HEK293 (cell line): ENCODE data around the gene RNU1-2.

Experiments used
- REPIN1 ChIP-seq: fragments of 450-650 bp; formaldehyde crosslinking; IDR thresholded peaks from 2 replicates; pipeline ENCODE4 v1.5.1; 2017; ENCODE audit warnings: missing biosample characterization, missing genetic modification characterization, low read depth
- SP2 ChIP-seq: fragments of 450-650 bp; formaldehyde crosslinking; IDR thresholded peaks from 2 replicates; pipeline ENCODE4 v1.5.1; 2016; ENCODE audit warnings: missing biosample characterization, missing genetic modification characterization
- ZFP37 ChIP-seq: fragments of 450-650 bp; formaldehyde crosslinking; IDR thresholded peaks from 2 replicates; pipeline ENCODE4 v1.5.1; 2016; ENCODE audit warnings: missing biosample characterization, missing genetic modification characterization
- ZNF157 ChIP-seq: fragments of 450-650 bp; formaldehyde crosslinking; IDR thresholded peaks from 2 replicates; pipeline ENCODE4 v1.5.1; 2016; ENCODE audit warnings: missing biosample characterization, missing genetic modification characterization
- ZNF174 ChIP-seq: fragments of 450-650 bp; formaldehyde crosslinking; IDR thresholded peaks from 2 replicates; pipeline ENCODE4 v1.5.0; 2017; ENCODE audit warnings: missing biosample characterization, mild to moderate bottlenecking, missing genetic modification characterization
- ZNF221 ChIP-seq: fragments of 450-650 bp; formaldehyde crosslinking; IDR thresholded peaks from 2 replicates; pipeline ENCODE4 v1.5.1; 2017; ENCODE audit warnings: missing biosample characterization, missing genetic modification characterization, borderline replicate concordance
- ZNF324 ChIP-seq: fragments of 450-650 bp; formaldehyde crosslinking; IDR thresholded peaks from 2 replicates; pipeline ENCODE4 v1.5.1; 2016; ENCODE audit warnings: missing biosample characterization, missing genetic modification characterization
- ZNF433 ChIP-seq: fragments of 450-650 bp; formaldehyde crosslinking; IDR thresholded peaks from 2 replicates; pipeline ENCODE4 v1.5.1; 2016; ENCODE audit warnings: missing biosample characterization, missing genetic modification characterization, low read depth
- ZNF549 ChIP-seq: fragments of 450-650 bp; IDR thresholded peaks from 2 replicates; pipeline ENCODE4 v1.5.1; 2018; ENCODE audit warnings: missing biosample characterization, missing genetic modification characterization, mild to moderate bottlenecking, inconsistent platforms, moderate library complexity
- ZNF600 ChIP-seq: fragments of 450-650 bp; formaldehyde crosslinking; IDR thresholded peaks from 2 replicates; pipeline ENCODE4 v1.5.1; 2016; ENCODE audit warnings: missing biosample characterization, missing genetic modification characterization
- ZNF623 ChIP-seq: fragments of 450-650 bp; formaldehyde crosslinking; IDR thresholded peaks from 2 replicates; pipeline ENCODE4 v1.5.1; 2016; ENCODE audit warnings: missing biosample characterization, missing genetic modification characterization
- ZNF626 ChIP-seq: fragments of 450-650 bp; sonication (Bioruptor Pico); formaldehyde crosslinking; IDR thresholded peaks from 2 replicates; pipeline ENCODE4 v1.5.1; 2018; ENCODE audit warnings: missing biosample characterization, missing genetic modification characterization, inconsistent platforms
- ZNF654 ChIP-seq: fragments of 450-650 bp; formaldehyde crosslinking; IDR thresholded peaks from 2 replicates; pipeline ENCODE4 v1.5.1; 2016; ENCODE audit warnings: low read depth, missing biosample characterization, missing genetic modification characterization
- ZNF792 ChIP-seq: fragments of 450-650 bp; formaldehyde crosslinking; IDR thresholded peaks from 2 replicates; pipeline ENCODE4 v1.5.1; 2016; ENCODE audit warnings: missing biosample characterization, missing genetic modification characterization
- TF ChIP-seq, protein P1 (sequence below): fragments of 450-650 bp; formaldehyde crosslinking; IDR thresholded peaks from 2 replicates; pipeline ENCODE4 v1.5.1; 2016; ENCODE audit warnings: missing biosample characterization, missing genetic modification characterization, borderline replicate concordance
- TF ChIP-seq, protein P2 (sequence below): fragments of 450-650 bp; formaldehyde crosslinking; conservative IDR thresholded peaks from 2 replicates; pipeline ENCODE4 v1.5.1; 2016; ENCODE audit warnings: low read depth, missing biosample characterization, missing genetic modification characterization
- TF ChIP-seq, protein P3 (sequence below): fragments of 450-650 bp; formaldehyde crosslinking; IDR thresholded peaks from 2 replicates; pipeline ENCODE4 v1.5.1; 2016; ENCODE audit warnings: missing biosample characterization, missing genetic modification characterization
- TF ChIP-seq, protein P4 (sequence below): fragments of 450-650 bp; IDR thresholded peaks from 2 replicates; pipeline ENCODE4 v1.5.1; 2018; ENCODE audit warnings: missing biosample characterization, mild to moderate bottlenecking, missing genetic modification characterization
- TF ChIP-seq, protein P5 (sequence below): fragments of 450-650 bp; formaldehyde crosslinking; IDR thresholded peaks from 2 replicates; pipeline ENCODE4 v1.5.1; 2016; ENCODE audit warnings: missing biosample characterization, missing genetic modification characterization
- TF ChIP-seq, protein P6 (sequence below): fragments of 450-650 bp; formaldehyde crosslinking; conservative IDR thresholded peaks from 2 replicates; pipeline ENCODE4 v1.5.1; 2016; ENCODE audit warnings: low read depth, missing biosample characterization, missing genetic modification characterization
- TF ChIP-seq, protein P7 (sequence below): fragments of 450-650 bp; formaldehyde crosslinking; IDR thresholded peaks from 2 replicates; pipeline ENCODE4 v1.5.1; 2016; ENCODE audit warnings: missing biosample characterization, missing genetic modification characterization
- TF ChIP-seq, protein P8 (sequence below): fragments of 450-650 bp; formaldehyde crosslinking; IDR thresholded peaks from 2 replicates; pipeline ENCODE4 v1.5.1; 2017; ENCODE audit warnings: missing biosample characterization, missing genetic modification characterization

RNU1-2 gene

DNA sequence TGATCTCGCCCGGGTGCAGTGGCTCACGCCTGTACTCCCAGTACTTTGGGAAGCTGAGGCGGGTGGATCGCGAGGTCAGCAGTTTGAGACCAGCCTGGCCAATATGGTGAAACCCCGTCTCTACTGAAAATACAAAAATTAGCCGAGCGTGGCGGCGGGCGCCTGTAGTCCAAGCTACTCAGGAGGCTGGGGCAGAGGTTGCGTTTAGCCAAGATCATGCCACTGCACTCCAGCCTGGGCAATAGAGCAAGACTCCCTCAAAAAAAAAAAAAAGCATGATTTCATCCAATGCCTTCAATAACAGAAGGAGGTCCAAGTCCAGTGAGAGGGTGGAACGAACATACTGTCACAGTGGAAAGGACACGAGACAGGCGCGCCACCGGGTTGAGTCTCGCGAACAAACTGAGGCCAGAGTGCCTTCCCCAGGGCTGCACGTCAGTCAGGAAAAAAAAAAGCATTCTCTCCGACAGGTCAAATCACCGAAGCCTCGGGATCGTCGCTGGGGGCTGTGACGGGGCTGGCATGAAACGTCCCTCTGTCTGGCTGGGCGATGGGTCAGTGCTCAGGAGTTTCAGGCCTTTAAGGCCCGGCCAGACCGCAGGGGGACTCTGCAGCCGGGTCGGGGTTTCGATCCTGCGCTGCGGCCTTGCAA, 17.5 kb downstream of the RNU1-2 start (continued):
- TF ChIP-seq, protein P1, sequence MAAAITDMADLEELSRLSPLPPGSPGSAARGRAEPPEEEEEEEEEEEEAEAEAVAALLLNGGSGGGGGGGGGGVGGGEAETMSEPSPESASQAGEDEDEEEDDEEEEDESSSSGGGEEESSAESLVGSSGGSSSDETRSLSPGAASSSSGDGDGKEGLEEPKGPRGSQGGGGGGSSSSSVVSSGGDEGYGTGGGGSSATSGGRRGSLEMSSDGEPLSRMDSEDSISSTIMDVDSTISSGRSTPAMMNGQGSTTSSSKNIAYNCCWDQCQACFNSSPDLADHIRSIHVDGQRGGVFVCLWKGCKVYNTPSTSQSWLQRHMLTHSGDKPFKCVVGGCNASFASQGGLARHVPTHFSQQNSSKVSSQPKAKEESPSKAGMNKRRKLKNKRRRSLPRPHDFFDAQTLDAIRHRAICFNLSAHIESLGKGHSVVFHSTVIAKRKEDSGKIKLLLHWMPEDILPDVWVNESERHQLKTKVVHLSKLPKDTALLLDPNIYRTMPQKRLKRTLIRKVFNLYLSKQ, result no peak
- peak; percentile 45; the same call in 1 of the 2 replicates for TF ChIP-seq ZNF600 (tag by site-specific recombination)
- TF ChIP-seq, protein P2, sequence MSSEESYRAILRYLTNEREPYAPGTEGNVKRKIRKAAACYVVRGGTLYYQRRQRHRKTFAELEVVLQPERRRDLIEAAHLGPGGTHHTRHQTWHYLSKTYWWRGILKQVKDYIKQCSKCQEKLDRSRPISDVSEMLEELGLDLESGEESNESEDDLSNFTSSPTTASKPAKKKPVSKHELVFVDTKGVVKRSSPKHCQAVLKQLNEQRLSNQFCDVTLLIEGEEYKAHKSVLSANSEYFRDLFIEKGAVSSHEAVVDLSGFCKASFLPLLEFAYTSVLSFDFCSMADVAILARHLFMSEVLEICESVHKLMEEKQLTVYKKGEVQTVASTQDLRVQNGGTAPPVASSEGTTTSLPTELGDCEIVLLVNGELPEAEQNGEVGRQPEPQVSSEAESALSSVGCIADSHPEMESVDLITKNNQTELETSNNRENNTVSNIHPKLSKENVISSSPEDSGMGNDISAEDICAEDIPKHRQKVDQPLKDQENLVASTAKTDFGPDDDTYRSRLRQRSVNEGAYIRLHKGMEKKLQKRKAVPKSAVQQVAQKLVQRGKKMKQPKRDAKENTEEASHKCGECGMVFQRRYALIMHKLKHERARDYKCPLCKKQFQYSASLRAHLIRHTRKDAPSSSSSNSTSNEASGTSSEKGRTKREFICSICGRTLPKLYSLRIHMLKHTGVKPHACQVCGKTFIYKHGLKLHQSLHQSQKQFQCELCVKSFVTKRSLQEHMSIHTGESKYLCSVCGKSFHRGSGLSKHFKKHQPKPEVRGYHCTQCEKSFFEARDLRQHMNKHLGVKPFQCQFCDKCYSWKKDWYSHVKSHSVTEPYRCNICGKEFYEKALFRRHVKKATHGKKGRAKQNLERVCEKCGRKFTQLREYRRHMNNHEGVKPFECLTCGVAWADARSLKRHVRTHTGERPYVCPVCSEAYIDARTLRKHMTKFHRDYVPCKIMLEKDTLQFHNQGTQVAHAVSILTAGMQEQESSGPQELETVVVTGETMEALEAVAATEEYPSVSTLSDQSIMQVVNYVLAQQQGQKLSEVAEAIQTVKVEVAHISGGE, result no peak
- TF ChIP-seq ZNF549 (tag by site-specific recombination), result no peak
- no peak for TF ChIP-seq ZNF174 (tag by site-specific recombination)
- TF ChIP-seq, protein P3, sequence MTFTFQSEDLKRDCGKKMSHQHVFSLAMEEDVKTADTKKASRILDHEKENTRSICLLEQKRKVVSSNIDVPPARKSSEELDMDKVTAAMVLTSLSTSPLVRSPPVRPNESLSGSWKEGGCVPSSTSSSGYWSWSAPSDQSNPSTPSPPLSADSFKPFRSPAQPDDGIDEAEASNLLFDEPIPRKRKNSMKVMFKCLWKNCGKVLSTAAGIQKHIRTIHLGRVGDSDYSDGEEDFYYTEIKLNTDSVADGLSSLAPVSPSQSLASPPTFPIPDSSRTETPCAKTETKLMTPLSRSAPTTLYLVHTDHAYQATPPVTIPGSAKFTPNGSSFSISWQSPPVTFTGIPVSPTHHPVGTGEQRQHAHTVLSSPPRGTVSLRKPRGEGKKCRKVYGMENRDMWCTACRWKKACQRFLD (tag by site-specific recombination), result no peak
- TF ChIP-seq ZNF221, result no peak
- TF ChIP-seq ZNF433 (tag by site-specific recombination), result no peak
- TF ChIP-seq ZNF157 (tag by site-specific recombination), result no peak
- no peak for TF ChIP-seq ZNF324
- TF ChIP-seq, protein P4, sequence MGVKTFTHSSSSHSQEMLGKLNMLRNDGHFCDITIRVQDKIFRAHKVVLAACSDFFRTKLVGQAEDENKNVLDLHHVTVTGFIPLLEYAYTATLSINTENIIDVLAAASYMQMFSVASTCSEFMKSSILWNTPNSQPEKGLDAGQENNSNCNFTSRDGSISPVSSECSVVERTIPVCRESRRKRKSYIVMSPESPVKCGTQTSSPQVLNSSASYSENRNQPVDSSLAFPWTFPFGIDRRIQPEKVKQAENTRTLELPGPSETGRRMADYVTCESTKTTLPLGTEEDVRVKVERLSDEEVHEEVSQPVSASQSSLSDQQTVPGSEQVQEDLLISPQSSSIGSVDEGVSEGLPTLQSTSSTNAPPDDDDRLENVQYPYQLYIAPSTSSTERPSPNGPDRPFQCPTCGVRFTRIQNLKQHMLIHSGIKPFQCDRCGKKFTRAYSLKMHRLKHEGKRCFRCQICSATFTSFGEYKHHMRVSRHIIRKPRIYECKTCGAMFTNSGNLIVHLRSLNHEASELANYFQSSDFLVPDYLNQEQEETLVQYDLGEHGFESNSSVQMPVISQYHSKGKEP (tag by site-specific recombination), result no peak
- TF ChIP-seq, protein P5, sequence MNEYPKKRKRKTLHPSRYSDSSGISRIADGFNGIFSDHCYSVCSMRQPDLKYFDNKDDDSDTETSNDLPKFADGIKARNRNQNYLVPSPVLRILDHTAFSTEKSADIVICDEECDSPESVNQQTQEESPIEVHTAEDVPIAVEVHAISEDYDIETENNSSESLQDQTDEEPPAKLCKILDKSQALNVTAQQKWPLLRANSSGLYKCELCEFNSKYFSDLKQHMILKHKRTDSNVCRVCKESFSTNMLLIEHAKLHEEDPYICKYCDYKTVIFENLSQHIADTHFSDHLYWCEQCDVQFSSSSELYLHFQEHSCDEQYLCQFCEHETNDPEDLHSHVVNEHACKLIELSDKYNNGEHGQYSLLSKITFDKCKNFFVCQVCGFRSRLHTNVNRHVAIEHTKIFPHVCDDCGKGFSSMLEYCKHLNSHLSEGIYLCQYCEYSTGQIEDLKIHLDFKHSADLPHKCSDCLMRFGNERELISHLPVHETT (tag by site-specific recombination), result no peak
- TF ChIP-seq, protein P6, sequence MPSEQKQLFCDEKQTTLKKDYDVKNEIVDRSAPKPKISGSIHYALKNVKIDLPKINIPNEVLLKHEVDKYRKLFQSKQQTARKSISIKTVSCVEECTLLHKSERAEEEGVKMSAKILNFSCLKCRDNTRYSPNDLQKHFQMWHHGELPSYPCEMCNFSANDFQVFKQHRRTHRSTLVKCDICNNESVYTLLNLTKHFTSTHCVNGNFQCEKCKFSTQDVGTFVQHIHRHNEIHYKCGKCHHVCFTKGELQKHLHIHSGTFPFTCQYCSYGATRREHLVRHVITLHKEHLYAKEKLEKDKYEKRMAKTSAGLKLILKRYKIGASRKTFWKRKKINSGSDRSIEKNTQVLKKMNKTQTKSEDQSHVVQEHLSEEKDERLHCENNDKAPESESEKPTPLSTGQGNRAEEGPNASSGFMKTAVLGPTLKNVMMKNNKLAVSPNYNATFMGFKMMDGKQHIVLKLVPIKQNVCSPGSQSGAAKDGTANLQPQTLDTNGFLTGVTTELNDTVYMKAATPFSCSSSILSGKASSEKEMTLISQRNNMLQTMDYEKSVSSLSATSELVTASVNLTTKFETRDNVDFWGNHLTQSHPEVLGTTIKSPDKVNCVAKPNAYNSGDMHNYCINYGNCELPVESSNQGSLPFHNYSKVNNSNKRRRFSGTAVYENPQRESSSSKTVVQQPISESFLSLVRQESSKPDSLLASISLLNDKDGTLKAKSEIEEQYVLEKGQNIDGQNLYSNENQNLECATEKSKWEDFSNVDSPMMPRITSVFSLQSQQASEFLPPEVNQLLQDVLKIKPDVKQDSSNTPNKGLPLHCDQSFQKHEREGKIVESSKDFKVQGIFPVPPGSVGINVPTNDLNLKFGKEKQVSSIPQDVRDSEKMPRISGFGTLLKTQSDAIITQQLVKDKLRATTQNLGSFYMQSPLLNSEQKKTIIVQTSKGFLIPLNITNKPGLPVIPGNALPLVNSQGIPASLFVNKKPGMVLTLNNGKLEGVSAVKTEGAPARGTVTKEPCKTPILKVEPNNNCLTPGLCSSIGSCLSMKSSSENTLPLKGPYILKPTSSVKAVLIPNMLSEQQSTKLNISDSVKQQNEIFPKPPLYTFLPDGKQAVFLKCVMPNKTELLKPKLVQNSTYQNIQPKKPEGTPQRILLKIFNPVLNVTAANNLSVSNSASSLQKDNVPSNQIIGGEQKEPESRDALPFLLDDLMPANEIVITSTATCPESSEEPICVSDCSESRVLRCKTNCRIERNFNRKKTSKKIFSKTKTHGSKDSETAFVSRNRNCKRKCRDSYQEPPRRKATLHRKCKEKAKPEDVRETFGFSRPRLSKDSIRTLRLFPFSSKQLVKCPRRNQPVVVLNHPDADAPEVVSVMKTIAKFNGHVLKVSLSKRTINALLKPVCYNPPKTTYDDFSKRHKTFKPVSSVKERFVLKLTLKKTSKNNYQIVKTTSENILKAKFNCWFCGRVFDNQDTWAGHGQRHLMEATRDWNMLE, result no peak
- no peak for TF ChIP-seq ZFP37 (tag by site-specific recombination)
- TF ChIP-seq ZNF623 (tag by site-specific recombination), result no peak
- TF ChIP-seq ZNF654 (tag by site-specific recombination), result no peak
- TF ChIP-seq ZNF792 (tag by site-specific recombination), result no peak
- TF ChIP-seq ZNF626 (tag by site-specific recombination), result no peak
- TF ChIP-seq, protein P7, sequence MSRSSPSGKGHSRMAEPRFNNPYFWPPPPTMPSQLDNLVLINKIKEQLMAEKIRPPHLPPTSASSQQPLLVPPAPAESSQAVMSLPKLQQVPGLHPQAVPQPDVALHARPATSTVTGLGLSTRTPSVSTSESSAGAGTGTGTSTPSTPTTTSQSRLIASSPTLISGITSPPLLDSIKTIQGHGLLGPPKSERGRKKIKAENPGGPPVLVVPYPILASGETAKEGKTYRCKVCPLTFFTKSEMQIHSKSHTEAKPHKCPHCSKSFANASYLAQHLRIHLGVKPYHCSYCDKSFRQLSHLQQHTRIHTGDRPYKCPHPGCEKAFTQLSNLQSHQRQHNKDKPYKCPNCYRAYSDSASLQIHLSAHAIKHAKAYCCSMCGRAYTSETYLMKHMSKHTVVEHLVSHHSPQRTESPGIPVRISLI, result peak; percentile 92
- TF ChIP-seq, protein P8, sequence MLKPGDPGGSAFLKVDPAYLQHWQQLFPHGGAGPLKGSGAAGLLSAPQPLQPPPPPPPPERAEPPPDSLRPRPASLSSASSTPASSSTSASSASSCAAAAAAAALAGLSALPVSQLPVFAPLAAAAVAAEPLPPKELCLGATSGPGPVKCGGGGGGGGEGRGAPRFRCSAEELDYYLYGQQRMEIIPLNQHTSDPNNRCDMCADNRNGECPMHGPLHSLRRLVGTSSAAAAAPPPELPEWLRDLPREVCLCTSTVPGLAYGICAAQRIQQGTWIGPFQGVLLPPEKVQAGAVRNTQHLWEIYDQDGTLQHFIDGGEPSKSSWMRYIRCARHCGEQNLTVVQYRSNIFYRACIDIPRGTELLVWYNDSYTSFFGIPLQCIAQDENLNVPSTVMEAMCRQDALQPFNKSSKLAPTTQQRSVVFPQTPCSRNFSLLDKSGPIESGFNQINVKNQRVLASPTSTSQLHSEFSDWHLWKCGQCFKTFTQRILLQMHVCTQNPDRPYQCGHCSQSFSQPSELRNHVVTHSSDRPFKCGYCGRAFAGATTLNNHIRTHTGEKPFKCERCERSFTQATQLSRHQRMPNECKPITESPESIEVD, result no peak
- TF ChIP-seq REPIN1 (tag by site-specific recombination), result no peak
- no peak for TF ChIP-seq SP2 (tag by site-specific recombination)
